LHCN-M2 (cell line): ENCODE data around the gene SDCCAG8. TPM values are rescaled to one million over a fixed set of nuclear protein-coding genes. Genes with fewer than 3 reads are reported as not detected.
A peak's percentile ranks its signal among the peaks of the same experiment; 100 is the strongest.
"Not testable (repeated sequence)": the region's sequence is repeated elsewhere in the genome, so short reads cannot be mapped to it uniquely, and the experiment has no call there.

Experiments
- DNase-seq: peaks from one replicate; pipeline ENCODE4 v3.0.0-alpha.2; 2012; ENCODE audit warnings: low read depth
- polyA plus RNA-seq: library from polyadenylated mRNA; unstranded; fragments of >200 nt; gene quantifications from one replicate; pipeline ENCODE4 v1.2.1, GENCODE V29; 2012; ENCODE audit warnings: missing spikeins
- total RNA-seq: library from RNA; depleted of rRNA; stranded (reverse); fragments of >200 nt; gene quantifications from 2 replicates; pipeline ENCODE4 v1.2.3, GENCODE V29; 2014; rRNA removed

The SDCCAG8 gene
- 27.3 and 29.6 TPM in 2 replicates for total RNA-seq
- polyA plus RNA-seq = 10.4 TPM

- peak; percentile 100 for DNase-seq
Observed at GRCh38 chr1:243255791-243256512, at the start of gene SDCCAG8. Gene SDCCAG8, plus strand, starts transcription at chr1:243256041. Its CDS starts 133 bp downstream, at chr1:243256174.

GRCh38 chr1:243211984-243212383, 43.9 kb upstream of the SDCCAG8 start:
- DNase-seq = not testable (repeated sequence)

- peak; percentile 60 for DNase-seq
Observed at GRCh38 chr1:243213045-243213787, 42.6 kb upstream of the SDCCAG8 start.

GRCh38 chr1:243215276-243215875, 40.5 kb upstream of the SDCCAG8 start:
- not testable (repeated sequence) for DNase-seq

GRCh38 chr1:243216741-243217140, 39.1 kb upstream of the SDCCAG8 start:
- DNase-seq = no peak

- no peak for DNase-seq
Observed at GRCh38 chr1:243217349-243217748, 38.5 kb upstream of the SDCCAG8 start.

GRCh38 chr1:243218059-243218458, 37.8 kb upstream of the SDCCAG8 start:
- no peak for DNase-seq

- DNase-seq = no peak
Observed at GRCh38 chr1:243227622-243228021, 28.2 kb upstream of the SDCCAG8 start.

- no peak for DNase-seq
Observed at GRCh38 chr1:243229526-243229925, 26.3 kb upstream of the SDCCAG8 start.

GRCh38 chr1:243230914-243231313, 24.9 kb upstream of the SDCCAG8 start:
- peak; percentile 41 for DNase-seq

GRCh38 chr1:243233908-243234307, 21.9 kb upstream of the SDCCAG8 start:
- DNase-seq = peak; percentile 70

GRCh38 chr1:243234978-243235647, 20.7 kb upstream of the SDCCAG8 start:
- peak; percentile 76 for DNase-seq

GRCh38 chr1:243236604-243237252, 19.1 kb upstream of the SDCCAG8 start:
- DNase-seq = no peak

GRCh38 chr1:243244432-243244841, 11.4 kb upstream of the SDCCAG8 start:
- no peak for DNase-seq

- DNase-seq = peak; percentile 42
Observed at GRCh38 chr1:243246916-243247315, 8.9 kb upstream of the SDCCAG8 start.

GRCh38 chr1:243247901-243248300, 7.9 kb upstream of the SDCCAG8 start:
- DNase-seq = peak; percentile 68

- DNase-seq = no peak
Observed at GRCh38 chr1:243249214-243249613, 6.6 kb upstream of the SDCCAG8 start.

- DNase-seq = peak; percentile 49
Observed at GRCh38 chr1:243250102-243250501, 5.7 kb upstream of the SDCCAG8 start.

GRCh38 chr1:243251539-243251938, 4.3 kb upstream of the SDCCAG8 start:
- DNase-seq = no peak

GRCh38 chr1:243253211-243253925, 2.5 kb upstream of the SDCCAG8 start:
- DNase-seq = peak; percentile 20

GRCh38 chr1:243253926-243254232, 2.0 kb upstream of the SDCCAG8 start:
- no peak for DNase-seq
